GM18502 (cell line): ENCODE results near the gene ATG4A.

ENCODE experiments used
- ATAC-seq: cut with Tn5 transposase; IDR thresholded peaks from one replicate; pipeline ENCODE4 v1.9.1; 2021; ENCODE audit warnings: mild to moderate bottlenecking; ENCODE audit not compliant: unreplicated experiment, poor library complexity

The ATG4A gene

DNA sequence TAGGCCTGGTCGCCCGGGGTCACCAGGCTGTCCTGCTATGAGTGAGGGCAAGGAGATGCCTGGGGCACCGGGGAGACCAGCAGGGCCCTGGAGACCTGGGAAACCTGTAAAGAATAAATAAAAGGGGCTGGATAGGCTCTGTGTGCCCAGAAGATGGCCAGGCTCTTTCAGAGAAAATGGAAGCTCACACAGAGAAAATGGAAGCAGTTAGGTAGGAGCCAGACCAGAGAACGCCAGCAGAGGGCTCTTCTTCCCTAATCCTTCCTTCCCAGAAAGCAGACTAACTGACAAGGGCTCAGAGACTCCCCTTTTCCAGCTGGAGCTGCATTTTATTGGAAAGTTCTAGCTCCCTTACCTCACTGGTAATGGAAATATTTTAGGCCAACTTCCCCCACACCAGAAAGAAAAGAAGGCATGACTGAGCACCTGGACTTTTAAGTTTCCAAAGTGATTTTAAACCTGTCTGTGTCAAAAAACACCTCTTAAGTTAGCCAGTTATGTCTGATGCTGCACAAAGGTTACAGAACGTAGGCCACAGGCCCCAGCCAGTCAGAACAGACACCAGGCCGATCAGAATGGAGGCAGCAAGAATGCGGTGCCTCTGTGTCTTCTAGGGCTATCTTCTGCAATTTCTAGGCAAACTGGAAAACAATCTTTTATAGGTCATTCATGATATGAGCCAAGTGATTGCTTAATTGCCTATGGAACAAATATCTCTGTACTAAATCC is 74.0 kb downstream of the ATG4A start:
- no peak for ATAC-seq

DNA sequence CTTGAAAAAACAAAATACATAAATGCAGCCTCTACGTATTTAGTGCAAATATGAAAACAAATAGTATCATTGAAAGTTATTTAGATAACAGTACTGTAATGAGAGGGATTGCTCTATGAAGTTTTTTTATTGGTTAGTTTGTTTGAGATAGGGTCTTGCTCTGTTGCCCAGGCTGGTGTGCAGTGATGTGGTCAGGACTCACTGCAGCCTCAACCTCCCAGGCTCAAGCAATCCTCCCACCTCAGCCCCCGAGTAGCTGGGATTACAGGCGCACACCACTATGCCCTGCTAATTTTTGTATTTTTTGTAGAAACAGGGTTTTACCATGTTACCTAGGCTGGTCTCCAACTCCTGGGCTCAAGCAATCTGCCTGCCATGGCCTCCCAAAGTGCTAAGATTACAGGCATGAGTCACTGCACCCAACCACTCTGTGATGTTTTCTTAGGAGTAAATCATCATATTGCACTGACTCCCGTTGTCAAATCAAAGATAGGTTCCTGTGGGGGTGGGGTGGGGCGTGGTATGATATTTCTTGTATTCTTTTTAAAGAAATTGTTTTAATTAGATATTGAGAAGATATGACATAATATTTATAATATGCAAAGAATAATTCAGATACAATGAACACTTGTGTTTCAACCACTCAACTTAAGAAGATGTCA is 75.8 kb downstream of the ATG4A start:
- no peak for ATAC-seq

DNA sequence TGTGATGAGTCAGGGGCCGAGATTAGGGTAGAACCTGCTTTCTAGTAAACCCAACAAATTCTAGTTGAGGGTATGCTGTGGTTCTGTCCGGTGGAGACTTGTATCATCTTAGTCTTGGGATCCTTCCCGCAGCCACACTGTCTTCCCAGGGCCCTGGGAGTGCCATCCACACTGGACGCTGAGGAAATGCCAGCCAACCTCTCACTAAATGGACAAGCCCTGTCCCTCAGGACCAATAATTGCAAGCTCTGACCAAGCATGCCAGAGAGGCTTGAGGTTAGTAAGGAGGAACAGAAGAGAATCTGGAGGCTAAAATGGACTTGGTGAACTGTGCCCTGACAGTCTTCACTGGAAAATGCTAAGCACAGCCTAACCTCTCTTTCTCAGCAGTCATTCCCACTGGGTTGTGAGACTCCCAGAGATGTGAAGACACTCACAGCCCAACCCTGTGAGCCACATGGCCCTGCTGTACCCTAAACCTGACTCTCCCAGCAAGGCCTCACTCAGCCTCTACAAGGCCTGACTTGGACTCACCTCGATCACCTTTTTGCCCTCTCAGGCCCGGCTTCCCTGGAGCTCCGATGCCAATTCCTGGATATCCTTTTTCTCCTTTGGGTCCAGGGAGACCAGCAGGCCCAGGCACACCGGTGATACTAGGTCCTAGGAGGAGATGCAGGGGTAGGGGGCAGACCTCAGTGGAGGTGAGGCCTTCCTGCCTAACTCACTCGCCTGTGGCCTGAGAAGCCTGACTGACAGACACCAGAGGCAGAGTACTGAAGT is 77.6 kb downstream of the ATG4A start:
- ATAC-seq = no peak

DNA sequence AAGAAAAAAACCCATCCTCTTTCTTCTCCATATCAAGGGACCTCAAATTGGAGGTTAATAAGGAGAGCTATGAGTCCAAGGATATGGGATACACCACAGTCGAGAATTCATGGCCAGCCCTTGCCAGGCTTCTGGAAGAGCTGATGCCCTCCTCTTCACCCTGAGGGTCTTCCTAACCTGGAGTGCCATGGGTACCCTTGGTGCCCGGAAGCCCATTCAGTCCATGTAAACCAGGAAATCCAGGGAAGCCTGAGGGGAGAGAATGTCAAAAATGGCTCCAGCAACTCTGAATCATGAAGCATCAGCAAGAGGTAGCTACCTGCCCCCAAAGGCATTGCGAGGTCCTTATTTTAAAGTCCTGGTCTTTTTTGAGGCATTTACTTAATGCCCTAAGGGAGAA is 78.2 kb downstream of the ATG4A start:
- no peak for ATAC-seq

DNA sequence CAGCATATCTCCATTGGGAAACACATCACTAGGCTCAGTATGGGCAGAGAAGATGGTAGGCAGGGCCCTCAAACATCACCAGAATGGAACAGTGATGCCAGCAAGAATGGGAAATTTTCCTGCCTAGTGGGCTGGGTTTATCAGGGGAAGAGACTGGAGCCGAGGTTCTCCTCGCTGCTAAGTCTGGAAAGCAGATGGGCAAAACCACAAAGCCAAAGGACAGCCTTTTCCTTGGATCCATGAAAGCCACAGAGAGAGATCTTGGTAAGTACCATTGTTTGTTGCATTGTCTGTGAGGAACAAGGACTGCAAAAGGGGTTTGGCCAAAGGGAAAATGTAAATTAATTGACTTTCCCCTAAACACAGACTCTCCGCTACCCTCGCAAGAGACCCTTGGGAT is 80.1 kb downstream of the ATG4A start:
- no peak for ATAC-seq

DNA sequence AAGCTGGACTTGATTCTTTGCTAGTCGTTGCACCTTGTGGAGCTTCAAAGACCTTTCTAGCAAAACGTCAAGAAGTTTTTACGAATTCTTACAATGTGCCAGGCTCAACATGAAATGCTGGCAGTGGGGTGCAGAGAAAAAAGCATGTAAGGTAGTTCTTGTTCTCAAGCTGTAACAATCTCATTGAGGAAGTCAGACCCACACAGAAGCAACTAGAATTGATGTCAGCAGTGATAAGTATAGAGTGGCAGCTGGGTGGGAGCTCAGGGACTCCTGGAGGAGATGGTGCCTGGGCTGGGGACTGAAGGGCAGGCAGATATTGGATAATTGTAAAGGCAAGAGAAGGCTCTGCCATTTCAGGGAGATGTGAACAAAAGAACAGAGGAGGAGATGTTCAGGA is 82.3 kb downstream of the ATG4A start:
- no peak for ATAC-seq

DNA sequence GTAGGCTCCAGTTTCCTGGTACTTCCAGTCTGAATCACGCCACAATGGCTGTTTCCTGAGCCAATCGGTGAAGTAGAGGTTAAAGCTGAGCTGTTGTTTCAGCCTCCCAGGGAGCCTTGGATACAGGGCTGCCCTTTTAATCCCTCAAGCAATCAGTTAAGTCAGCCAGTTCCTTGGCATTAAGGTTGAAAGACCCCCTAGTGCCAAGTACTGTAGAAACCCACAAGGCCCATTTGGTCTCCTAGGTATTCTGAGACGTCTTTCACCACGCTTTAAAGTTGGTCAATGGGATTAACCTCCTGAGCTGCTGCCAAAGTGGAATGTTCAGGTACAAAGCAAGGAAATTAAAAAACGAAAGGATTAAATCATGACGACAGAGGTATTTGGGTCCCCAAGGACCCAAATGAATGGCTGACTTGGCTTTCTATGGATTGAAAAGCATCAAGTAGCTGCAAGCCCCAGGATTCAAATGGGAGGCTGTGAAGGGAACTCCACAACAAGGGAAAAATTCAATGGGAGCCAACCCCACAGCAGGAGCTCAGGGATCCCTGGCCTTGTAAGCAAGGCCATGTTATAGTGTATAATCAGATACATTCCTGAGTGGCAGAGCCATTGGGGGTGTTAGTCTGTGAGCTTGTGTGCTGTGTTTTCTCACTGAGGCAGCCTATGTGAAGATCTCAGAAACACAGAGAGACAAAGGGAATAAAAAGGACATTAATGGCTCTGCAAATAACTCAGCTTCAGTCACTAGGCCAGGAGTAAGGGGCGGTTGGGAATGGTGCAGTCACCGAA is 86.0 kb downstream of the ATG4A start:
- ATAC-seq = no peak

DNA sequence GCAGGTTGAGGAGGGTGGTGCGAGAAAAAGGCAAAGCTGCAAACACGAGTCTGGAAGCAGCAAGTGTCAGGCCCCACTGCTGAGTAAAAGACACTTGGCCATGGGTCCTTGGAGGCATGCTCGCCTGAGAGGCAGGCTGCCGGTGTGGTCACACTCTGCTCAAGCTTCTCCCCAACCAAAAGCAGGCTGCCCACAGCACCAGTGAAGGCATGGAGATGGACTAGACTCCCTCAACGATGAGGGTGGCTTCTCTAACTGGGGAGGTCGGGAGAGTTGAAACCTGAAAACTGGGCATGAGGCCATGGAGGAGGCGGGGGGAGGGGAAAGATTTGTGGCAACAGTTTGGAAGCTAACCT is 86.5 kb downstream of the ATG4A start:
- no peak for ATAC-seq

DNA sequence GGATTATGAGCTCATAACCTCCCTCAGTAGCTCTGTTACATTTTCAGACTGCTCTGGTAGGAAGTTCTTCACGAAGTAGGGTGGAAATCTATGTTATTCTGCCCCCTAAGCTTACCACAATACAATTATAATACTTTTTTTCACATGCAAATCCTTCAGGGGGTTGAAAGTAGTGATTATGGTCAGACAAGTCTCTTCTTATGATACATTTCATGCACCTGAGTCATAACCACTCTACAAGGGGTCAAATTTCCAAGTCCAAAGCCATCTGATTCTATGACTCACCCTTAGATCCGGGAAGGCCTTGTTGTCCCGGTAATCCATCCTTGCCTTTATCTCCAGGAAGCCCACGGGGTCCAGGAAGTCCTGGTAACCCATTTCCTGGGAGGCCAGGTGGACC is 95.2 kb downstream of the ATG4A start:
- no peak for ATAC-seq

DNA sequence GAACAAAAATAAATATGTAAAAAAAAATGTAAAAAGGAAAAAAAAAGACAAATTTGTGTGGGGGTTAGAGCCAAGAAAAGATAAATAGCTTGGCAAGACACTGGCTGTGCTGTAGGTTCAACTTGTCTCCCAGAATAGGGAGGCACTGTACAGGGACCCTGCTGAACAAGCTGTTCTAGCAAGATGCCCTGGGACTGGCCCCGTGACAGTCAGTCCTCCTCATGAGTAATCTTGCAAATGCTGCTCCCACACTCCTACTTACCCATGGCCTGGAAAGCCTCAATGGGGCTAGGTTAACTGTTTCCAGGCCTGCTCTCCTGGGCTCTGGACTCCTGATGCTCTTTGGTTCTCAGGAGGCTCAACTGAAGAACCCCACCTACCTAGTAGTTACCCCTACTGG is 106.8 kb downstream of the ATG4A start:
- no peak for ATAC-seq

DNA sequence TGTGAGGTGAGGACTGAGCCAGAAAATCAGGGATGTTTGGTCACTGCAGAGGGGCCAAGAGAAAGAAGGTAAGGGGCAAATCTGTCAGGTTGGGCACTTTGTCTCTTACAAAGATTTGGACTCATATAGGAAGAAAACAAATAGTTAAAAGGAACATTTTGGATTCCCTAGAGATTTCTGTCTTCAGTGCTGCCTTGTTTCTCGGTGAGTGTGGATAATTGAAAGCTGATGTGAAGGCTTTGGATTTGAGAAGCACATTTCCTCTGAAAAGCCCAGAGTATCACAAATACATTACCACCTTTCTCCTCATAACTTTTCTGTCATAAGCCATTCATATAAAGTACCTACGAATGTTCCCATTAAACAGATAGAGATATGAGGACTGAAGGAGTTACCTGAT is 107.5 kb downstream of the ATG4A start:
- no peak for ATAC-seq

DNA sequence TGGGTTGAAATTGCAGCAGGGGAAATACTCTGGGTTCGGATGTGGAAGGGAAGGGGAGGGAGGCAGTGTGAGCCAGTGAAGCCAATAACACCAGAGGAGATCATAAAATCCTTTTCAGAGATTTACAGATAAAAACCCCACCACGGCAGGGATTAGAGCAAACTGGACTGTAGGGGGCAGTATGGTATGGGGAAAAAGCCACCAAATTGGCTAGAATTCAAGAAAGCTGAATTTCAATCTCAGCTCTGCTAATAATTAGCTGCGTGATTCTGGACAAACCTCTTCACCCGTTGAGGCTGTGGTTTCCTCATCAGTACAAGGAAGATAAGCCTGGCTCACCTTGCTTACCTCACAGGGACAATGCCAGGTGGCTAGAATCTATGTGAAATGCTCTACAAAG is 108.1 kb downstream of the ATG4A start:
- ATAC-seq = peak; percentile 47

DNA sequence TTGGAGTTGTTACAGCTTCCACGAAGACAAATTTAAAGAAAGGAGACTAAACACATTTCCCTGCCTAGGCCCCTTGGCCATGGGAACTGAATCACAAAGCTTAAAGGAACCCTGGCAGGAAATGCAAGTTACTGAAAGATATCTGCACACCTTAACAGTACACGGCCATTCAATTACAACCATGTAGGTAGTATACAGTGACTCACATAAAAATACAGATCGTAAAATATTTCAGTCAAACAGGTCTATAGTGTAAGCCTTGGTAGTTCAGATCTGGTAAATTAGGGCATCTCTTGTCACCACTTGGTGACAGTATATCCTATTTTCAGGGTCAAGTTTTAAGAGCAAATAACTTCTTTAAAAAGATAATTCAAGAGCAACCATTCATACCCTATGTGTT is 112.0 kb downstream of the ATG4A start:
- no peak for ATAC-seq
